Ovary (tissue), 9 donors: ENCODE measurements around the gene MAPK14. TPM values are rescaled to one million over a fixed set of nuclear protein-coding genes. Genes with fewer than 3 reads are reported as not detected.

Source experiments
- DNase-seq, 5 donors: peaks; one replicate each; pipeline ENCODE4 v3.0.0-alpha.2; 2019 to 2020
- H3K27ac ChIP-seq, 2 donors: fragments of 200-600 bp; one replicate each; pipeline versions ENCODE4 v1.5.1 to v1.8.0; 2019 to 2022
- H3K27me3 ChIP-seq: fragments of 200-600 bp; one replicate; pipeline ENCODE4 v1.8.0; 2022
- H3K36me3 ChIP-seq: fragments of 200-600 bp; sonication (generic); one replicate; pipeline ENCODE4 v1.5.1; 2019
- H3K4me1 ChIP-seq: one replicate; pipeline ENCODE4 v1.8.1; 2013; ENCODE audit warnings: mild to moderate bottlenecking, moderate library complexity; ENCODE audit not compliant: insufficient read depth
- H3K4me3 ChIP-seq: fragments of 200-600 bp; sonication (generic); one replicate; pipeline ENCODE4 v1.5.1; 2017
- H3K9me3 ChIP-seq, 2 donors: fragments of 200-600 bp in 1 of 2; sonication (generic) in 1 of 2; one replicate each; pipeline versions ENCODE4 v1.5.1 to v1.8.1; 2013 to 2019; ENCODE audit warnings: mild to moderate bottlenecking in 1 of 2, moderate library complexity in 1 of 2
- EP300 ChIP-seq: sonication (generic); formaldehyde crosslinking; IDR thresholded peaks from one replicate; pipeline ENCODE4 v1.6.1; 2017; ENCODE audit warnings: antibody characterized with exemption
- POLR2A ChIP-seq: fragments of 450-650 bp; IDR thresholded peaks from one replicate; pipeline ENCODE4 v1.6.1; 2017; ENCODE audit warnings: antibody characterized with exemption, mild to moderate bottlenecking, moderate library complexity
- WGBS, 3 donors: extraction: QIAGEN DNeasy Blood & Tissue Kit in 1 of 3; methylation state at CpG; one replicate each; pipeline versions ENCODE4 v1.1.5 to v1.1.7; 2013 to 2017; 5-methylcytosine and 5-hydroxymethylcytosine counted together
- intact Hi-C, 4 donors: fragments of 100-400 bp; cut with DNase I; formaldehyde crosslinking; loops; one replicate each; pipeline versions ENCODE4 v1.11.0 to v1.15.1; 2022 to 2023
- polyA plus RNA-seq, 2 donors: library from polyadenylated mRNA; stranded (reverse); fragments of 200-250 nt in 1 of 2; fragments of 350-450 nt in 1 of 2; fragmentation: Illumina TruSeq in 1 of 2; extraction: RNeasy Lipid Tissue Mini Kit (QIAGEN cat#74804) in 1 of 2; gene quantifications; one replicate each; pipeline ENCODE4 v1.2.3, GENCODE V29; 2013 to 2014
- total RNA-seq, 7 donors: library from RNA; depleted of rRNA in 2 of 7; stranded (reverse); fragments of >200 nt in 2 of 7; fragmentation: NEBNext Ultra II Directional in 3 of 7; extraction: Animal tissue kit (Norgen Biotek cat#: 25700) in 3 of 7; gene quantifications; one replicate each; pipeline versions ENCODE4 v1.1.0 to v1.2.4, GENCODE V29; 2016 to 2023
- TF ChIP-seq, protein P1 (sequence below), 3 donors: fragments of 450-650 bp in 2 of 3; fragments of 200-600 bp in 1 of 3; IDR thresholded peaks; one replicate each; pipeline versions ENCODE4 v1.5.1 to v1.8.0; 2016 to 2022; ENCODE audit warnings: antibody characterized with exemption in 3 of 3, mild to moderate bottlenecking in 1 of 3
- donor health status: DM: no; HTN: no; CAD: no; lungs with moderate emphysema.
- donor health status: DM: no; HTN: no; CAD: no.
- donor health status: Bipolar disorder and iron deficiency.
- donor health status: DM: yes; HTN: yes; CAD: no.
- donor health status: DM: no; HTN: no; CAD: no.
- donor health status: DM: yes; HTN: yes; CAD: no.

MAPK14 gene
- total and polyA plus RNA-seq, 9 donors, result 18.6 to 58.8 (median 37.1) TPM

- no peaks in the 10 kb centered on the region for H3K9me3 ChIP-seq
- TF ChIP-seq, protein P1, sequence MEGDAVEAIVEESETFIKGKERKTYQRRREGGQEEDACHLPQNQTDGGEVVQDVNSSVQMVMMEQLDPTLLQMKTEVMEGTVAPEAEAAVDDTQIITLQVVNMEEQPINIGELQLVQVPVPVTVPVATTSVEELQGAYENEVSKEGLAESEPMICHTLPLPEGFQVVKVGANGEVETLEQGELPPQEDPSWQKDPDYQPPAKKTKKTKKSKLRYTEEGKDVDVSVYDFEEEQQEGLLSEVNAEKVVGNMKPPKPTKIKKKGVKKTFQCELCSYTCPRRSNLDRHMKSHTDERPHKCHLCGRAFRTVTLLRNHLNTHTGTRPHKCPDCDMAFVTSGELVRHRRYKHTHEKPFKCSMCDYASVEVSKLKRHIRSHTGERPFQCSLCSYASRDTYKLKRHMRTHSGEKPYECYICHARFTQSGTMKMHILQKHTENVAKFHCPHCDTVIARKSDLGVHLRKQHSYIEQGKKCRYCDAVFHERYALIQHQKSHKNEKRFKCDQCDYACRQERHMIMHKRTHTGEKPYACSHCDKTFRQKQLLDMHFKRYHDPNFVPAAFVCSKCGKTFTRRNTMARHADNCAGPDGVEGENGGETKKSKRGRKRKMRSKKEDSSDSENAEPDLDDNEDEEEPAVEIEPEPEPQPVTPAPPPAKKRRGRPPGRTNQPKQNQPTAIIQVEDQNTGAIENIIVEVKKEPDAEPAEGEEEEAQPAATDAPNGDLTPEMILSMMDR (IDR thresholded peaks at IDR 0.05), result no peak
- no peak for TF ChIP-seq POLR2A
- no peak for TF ChIP-seq EP300
- peaks cover 5% of the 10 kb centered on the region for H3K4me1 ChIP-seq
- no peak overlapping the region for H3K4me3 ChIP-seq
- DNase-seq, result no peak
- no peaks in the 10 kb centered on the region for H3K36me3 ChIP-seq
- no peaks in the 10 kb centered on the region for H3K27me3 ChIP-seq
- intact Hi-C loops, result no loop called here
- WGBS, 3 donors, result 9 to 14% (median 10%) methylated on average over 2 of the region's 2 CpGs
- peak overlapping the region in 1 of 2 donors; percentile 9 for H3K27ac ChIP-seq
Measured at GRCh38 chr6:36054956-36055355, 27.3 kb downstream of the MAPK14 start.

GRCh38 chr6:36056178-36056577, 28.6 kb downstream of the MAPK14 start:
- no peak overlapping the region for H3K27ac ChIP-seq
- 58 to 91% (median 79%) methylated on average over 1 of the region's 1 CpG for WGBS, 3 donors
- DNase-seq, result no peak
- H3K4me1 ChIP-seq, result peaks cover 4% of the 10 kb centered on the region
- TF ChIP-seq EP300 (no peak), POLR2A (no peak)
- TF ChIP-seq, protein P1 (IDR thresholded peaks at IDR 0.05), result no peak
- H3K36me3 ChIP-seq, result no peaks in the 10 kb centered on the region
- no peak overlapping the region for H3K4me3 ChIP-seq
- intact Hi-C loops, result no loop called here
- no peaks in the 10 kb centered on the region for H3K9me3 ChIP-seq
- no peaks in the 10 kb centered on the region for H3K27me3 ChIP-seq

- intact Hi-C loops, result no loop called here
Measured at GRCh38 chr6:36061236-36061635, 33.6 kb downstream of the MAPK14 start.

DNA sequence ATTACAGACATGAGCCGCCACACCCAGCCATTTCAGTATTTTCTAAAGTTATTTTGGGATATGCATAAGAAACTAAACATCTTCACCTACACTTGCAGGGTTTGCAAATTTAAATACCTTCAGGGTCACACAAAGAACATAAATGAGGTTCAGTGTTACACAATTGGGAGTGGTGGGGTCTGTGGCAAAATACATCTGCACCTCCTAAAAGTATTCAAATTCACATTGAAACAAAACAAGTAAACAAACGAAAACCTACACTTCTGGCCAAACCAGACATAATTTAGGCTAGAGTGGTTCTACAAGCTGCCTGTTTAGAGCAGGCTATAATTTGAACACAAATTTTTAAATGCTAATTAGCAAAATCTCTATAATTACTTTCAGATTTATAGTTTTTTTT, 34.6 kb downstream of the MAPK14 start:
- intact Hi-C loops, result no loop called here
- Histone ChIP-seq H3K4me3 (no peak overlapping the region), H3K36me3 (no peaks in the 10 kb centered on the region), H3K27me3 (no peaks in the 10 kb centered on the region), H3K4me1 (peaks cover 8% of the 10 kb centered on the region), H3K27ac (no peak overlapping the region), H3K9me3 (no peaks in the 10 kb centered on the region)
- 96 to 100% (median 98%) methylated on average over 2 of the region's 2 CpGs for WGBS, 3 donors
- TF ChIP-seq, protein P1 (IDR thresholded peaks at IDR 0.05), result no peak
- TF ChIP-seq POLR2A (no peak), EP300 (no peak)
- DNase-seq, result no peak

More at GRCh38 chr6:36061236-36061635, 33.6 kb downstream of the MAPK14 start:
- TF ChIP-seq POLR2A, result no peak
- TF ChIP-seq, protein P1 (IDR thresholded peaks at IDR 0.05), result no peak
- TF ChIP-seq EP300, result no peak
- Histone ChIP-seq H3K4me3 (no peak overlapping the region), H3K27me3 (no peaks in the 10 kb centered on the region), H3K4me1 (peaks cover 6% of the 10 kb centered on the region), H3K36me3 (no peaks in the 10 kb centered on the region), H3K9me3 (no peaks in the 10 kb centered on the region), H3K27ac (no peak overlapping the region)
- WGBS, 3 donors, result 45 to 48% (median 46%) methylated on average over 2 of the region's 2 CpGs
- DNase-seq, result no peak
